Measurements from ENCODE around the gene RRH.
A peak's percentile ranks its signal among the peaks of the same experiment; 100 is the strongest.

DNA sequence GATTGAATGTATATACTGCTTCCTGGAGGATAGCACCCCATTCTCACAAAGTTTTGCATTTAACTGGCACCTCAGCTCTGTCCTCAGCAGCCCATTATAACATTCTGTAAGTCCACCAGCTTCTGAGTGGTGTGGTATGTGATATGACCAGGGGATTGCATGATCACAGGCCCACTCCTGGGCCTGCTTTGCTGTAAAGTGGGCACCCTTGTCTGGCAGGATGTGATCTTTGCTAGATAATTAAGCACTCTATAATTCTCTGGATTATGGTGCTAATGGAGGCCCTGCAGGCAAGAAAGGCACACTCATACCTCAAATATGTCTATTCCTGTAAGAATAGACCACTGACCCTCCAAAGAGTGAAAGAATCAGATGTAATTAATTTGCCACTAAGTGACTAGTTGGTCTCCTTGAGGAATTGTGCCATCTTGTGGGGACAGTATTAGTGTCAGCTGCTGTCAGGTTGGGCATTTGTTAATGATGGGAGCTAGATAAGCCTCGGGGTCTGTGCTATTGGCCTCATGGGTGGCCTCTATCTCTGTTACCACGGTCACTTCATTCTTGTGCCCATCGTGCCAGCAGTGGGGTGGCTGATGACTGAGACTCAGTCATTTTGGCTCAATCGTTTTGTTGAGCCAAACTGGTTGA, 23.7 kb upstream of the RRH start:
- TF ChIP-seq POLR2A (IDR thresholded peaks at IDR 0.05): no peak
- TF ChIP-seq CTCF (IDR thresholded peaks at IDR 0.05): peak in 6 of 7 experiments; percentile 26 to 71 (median 54)

Data from body of pancreas (tissue), 4 donors.